ENCODE data around the gene ACO1. TPM values are rescaled to one million over a fixed set of nuclear protein-coding genes. Genes with fewer than 3 reads are reported as not detected.

Gene ACO1
- polyA plus RNA-seq, 5 donors, result 28.8 to 33.6 (median 30.8) TPM

DNA sequence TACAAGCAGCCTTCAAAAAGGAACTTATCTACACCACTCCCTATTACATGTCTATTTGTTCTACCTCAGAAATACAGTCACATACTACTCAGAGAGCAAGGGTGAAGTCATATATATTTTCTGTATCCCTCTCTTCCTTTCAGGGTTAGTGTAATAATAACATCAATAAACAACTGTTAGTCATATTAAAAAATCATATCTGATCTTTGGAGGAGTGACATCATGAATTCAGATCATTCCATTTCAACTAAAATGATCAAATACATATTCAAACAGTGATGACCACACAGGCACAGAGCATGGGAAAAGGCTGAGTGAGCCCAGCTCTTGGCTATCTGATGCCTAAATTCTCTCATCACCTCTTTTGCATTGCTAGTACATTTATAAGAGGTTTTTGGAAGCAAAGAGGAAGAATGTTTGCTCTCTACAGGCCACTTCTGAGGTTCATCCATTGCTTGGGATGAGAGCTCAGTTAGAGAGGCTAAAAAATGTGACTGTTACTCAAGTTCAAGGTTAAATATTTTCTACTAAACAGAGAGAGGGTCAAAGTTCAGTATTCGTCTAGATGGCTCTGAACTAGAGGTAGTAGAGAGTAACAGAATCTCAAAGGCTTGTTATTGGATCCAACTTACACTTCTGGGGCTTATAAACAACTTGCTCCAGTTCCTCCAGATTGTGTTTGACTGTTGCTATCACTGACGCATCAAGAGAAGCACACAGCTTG, 102.6 kb downstream of the ACO1 start:
- no peak for DNase-seq

DNA sequence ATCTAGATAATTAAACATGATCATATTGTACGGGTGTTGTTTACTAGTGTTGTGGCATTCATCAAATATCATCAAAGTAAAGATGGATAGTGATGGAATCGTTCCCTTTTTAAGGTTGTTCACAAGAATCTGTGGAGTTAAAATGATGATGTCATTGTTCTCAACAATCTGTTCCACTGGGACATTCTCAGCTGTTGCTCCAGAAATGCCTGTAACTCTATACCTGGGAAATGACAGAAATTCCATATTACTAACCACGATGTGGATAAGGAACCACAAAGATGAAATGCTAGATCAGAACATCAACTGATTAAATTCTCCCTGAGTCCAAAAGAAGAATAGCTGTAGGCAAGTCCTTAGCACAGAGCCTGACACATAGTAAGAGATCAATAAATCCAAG, 103.5 kb downstream of the ACO1 start:
- DNase-seq, result no peak

DNA sequence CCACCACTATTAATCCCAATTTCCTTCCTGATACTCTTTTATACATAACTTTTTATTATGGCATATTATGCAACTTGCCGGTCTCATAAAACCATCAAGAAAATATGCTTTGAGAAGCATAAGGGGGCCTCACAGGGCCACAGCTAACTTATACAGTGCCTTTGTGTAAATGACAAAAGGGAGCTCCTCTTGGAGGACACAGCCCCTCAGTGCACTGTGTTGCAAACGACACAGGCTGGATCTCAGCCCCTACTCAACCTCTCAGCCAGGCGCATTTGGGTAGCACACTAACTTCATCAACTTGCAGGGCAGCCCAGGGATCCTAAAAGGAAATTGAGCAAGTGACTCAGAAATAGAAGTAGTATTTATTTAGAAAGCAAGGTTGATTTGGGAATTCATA, 106.2 kb downstream of the ACO1 start:
- no peak for DNase-seq

DNA sequence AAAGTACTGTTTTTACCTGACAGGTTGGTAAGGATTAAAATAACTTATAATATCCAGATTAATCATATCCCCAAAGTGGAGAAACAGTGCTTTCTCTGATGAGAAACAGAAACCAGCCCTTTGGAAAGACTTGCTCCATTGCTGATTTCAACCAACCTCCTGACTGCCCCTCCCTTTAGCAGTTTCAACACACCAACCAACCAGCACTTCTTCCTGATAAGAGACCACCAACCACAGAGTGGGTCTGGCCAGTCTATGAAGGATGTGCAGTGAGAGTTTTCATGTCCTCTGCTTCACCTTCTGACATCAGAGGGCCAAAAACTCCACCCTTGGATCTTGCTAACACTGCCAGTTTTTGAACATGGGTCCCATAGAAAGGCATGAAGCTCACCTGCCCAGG, 113.5 kb downstream of the ACO1 start:
- no peak for DNase-seq

DNA sequence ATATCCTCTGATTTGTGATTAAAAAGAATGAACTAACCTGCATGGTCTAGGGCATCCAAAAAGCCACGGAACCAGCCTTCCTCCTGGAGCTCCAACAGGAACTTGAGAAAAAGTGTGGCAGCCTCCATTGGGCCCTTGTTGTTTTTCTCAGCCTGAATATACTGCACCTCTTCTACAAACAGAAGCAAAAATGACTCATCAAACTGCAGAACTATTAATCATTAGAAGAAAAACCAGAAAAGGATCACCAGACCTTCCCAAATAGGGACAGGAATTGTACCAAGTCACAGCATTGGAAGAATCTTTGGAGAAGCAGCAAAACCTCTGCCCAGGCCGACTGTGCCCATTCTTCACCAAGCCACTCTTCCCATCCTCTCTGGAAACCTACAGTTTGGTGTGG, 116.3 kb downstream of the ACO1 start:
- no peak for DNase-seq

DNA sequence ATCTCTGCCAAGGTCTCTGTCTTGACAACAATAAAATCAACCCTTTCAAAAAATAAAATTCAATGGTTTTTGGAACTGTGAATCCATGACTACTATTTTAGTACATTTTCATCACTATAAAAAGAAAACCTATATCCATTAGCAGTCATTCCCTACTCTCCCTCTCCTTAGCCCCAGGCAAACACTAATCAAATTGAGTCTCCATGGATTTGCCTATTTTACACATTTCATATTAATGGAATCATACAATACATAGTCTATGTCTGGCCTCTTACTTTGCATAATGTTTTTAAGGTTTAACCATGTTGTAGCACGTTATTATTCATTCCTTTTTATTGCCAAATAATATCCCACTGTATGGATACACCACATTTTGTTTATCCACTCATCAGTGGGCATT, 117.4 kb downstream of the ACO1 start:
- no peak for DNase-seq

DNA sequence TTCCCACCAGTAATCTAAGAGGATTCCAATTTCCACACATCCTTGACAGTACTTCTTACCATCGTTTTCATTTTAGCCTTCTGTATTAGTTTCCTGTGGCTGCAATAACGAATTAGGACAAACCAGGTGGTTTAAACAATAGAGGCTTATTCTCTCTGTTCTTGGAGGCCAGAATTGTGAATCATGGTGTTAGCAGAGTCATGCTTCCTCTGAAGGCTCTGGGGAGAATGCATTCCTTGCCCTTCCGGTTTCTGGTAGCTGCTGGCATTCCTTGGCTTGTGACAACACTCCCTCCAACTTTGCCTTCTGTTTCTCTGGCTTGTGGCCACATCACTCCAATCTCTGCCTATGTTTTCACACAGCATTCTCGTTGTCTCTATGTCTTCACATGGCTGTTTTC, 118.0 kb downstream of the ACO1 start:
- no peak for DNase-seq

DNA sequence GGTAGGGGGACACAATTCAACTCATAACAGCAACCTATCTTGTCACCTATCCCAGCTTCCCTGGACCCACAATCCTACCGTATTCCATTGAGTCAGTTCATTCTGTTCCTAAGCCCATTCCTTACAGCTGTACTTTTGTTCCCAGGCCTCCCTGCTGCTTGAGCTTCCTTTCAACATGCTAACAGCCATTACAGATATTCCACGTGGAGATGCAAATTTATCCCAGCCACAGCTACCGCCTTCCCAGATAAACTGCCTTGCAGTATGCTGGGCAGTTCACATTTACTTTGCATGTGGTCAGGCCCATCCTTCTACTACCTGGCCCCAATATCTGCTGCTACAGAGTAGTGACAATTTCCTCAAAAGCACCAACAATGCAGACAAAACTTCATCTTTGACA, 118.6 kb downstream of the ACO1 start:
- DNase-seq, result no peak

Other genes starting within 250 kb of the ACO1 start
- 10 to 100 TPM in 4 of 5 donors, 1 to 10 TPM in 1; 9.0 to 15.8 (median 14.1) TPM for gene RIGI, start 141.6 kb downstream of the ACO1 start, polyA plus RNA-seq (ENCODE audit: insufficient read depth in 1 of 5, insufficient read length in 5 of 5, low replicate concordance in 1 of 5)
- 10 to 100 TPM in 3 of 5 donors, 1 to 10 TPM in 2; 9.0 to 13.1 (median 11.0) TPM for gene SMIM27, start 167.7 kb downstream of the ACO1 start, polyA plus RNA-seq (ENCODE audit: insufficient read depth in 1 of 5, insufficient read length in 5 of 5, low replicate concordance in 1 of 5)
- gene TOPORS, start 167.9 kb downstream of the ACO1 start, polyA plus RNA-seq (ENCODE audit: insufficient read depth in 1 of 5, insufficient read length in 5 of 5, low replicate concordance in 1 of 5), result 10 to 100 TPM; 23.0 to 32.6 (median 29.2) TPM
- gene NDUFB6, start 188.5 kb downstream of the ACO1 start, polyA plus RNA-seq (ENCODE audit: insufficient read depth in 1 of 5, insufficient read length in 5 of 5, low replicate concordance in 1 of 5), result 10 to 100 TPM; 46.1 to 68.9 (median 54.6) TPM